ENCODE results near the gene CCDC71. TPM values are rescaled to one million over a fixed set of nuclear protein-coding genes. Genes with fewer than 3 reads are reported as not detected.

The CCDC71 gene
- total RNA-seq, 2 experiments from 2014 or later, result 23.4 to 27.9 TPM

DNA sequence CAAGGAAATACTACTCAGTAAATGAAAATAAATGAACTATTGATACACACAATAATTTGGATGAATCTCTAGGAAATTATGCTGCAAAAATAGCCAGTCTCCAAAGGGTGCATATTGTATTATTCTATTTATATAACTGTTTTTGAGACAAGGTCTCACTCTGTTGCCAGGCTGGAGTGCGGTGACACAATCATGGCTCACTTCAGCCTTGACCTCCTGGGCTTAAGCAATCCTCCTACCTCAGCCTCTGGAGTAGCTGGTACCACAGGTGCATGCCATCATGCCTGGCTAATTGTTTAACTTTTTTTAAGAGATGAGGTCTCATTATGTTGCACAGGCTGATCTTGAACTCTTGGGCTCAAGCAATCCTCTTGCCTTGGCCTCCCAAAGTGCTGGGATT, 17.7 kb upstream of the CCDC71 start:
- ChIA-PET POLR2A (interaction anchor here (0.6 kb wide), 1 partner anchor 68 kb away, joined by 5 read pairs; no protein-coding TSS in a partner anchor), CTCF (ENCODE audit: unreplicated experiment) (no interaction called here)
- intact Hi-C loops (cut with micrococcal nuclease; ENCODE audit: unreplicated experiment), result no loop called here
- Histone ChIP-seq H3K4me1 (ENCODE audit: insufficient read depth, low read length, poor library complexity, severe bottlenecking) (no peaks in the 10 kb centered on the region), H2AFZ (ENCODE audit: low read length) (no peak overlapping the region), H3K4me3 (ENCODE audit: low read depth, low read length, poor library complexity, severe bottlenecking) (no peak overlapping the region), H3K27ac (ENCODE audit: low read depth, low read length, poor library complexity, severe bottlenecking) (no peak overlapping the region), H3K79me2 (ENCODE audit: insufficient read depth, low read depth, low read length) (no peaks in the 10 kb centered on the region), H3K4me2 (ENCODE audit: low read length) (no peak overlapping the region), H3K9me2 (ENCODE audit: insufficient read depth, low read length) (no peaks in the 10 kb centered on the region), H3K9me3 (ENCODE audit: low read length) (no peaks in the 10 kb centered on the region), H4K20me1 (ENCODE audit: insufficient read depth, low read length) (no peaks in the 10 kb centered on the region), H3K36me3 (ENCODE audit: insufficient read depth, low read length) (no peaks in the 10 kb centered on the region)
- DNase-seq (ENCODE audit: low spot score), result no peak
- TF ChIP-seq EZH2phosphoT487 (IDR thresholded peaks at IDR 0.05; ENCODE audit: borderline replicate concordance, low read depth, low read length), result no peak
- TF ChIP-seq, protein P1, sequence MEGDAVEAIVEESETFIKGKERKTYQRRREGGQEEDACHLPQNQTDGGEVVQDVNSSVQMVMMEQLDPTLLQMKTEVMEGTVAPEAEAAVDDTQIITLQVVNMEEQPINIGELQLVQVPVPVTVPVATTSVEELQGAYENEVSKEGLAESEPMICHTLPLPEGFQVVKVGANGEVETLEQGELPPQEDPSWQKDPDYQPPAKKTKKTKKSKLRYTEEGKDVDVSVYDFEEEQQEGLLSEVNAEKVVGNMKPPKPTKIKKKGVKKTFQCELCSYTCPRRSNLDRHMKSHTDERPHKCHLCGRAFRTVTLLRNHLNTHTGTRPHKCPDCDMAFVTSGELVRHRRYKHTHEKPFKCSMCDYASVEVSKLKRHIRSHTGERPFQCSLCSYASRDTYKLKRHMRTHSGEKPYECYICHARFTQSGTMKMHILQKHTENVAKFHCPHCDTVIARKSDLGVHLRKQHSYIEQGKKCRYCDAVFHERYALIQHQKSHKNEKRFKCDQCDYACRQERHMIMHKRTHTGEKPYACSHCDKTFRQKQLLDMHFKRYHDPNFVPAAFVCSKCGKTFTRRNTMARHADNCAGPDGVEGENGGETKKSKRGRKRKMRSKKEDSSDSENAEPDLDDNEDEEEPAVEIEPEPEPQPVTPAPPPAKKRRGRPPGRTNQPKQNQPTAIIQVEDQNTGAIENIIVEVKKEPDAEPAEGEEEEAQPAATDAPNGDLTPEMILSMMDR (conservative IDR thresholded peaks at IDR 0.05; ENCODE audit: low read length), result no peak
- no TSS peak for BruUV-seq (replicated peaks)

DNA sequence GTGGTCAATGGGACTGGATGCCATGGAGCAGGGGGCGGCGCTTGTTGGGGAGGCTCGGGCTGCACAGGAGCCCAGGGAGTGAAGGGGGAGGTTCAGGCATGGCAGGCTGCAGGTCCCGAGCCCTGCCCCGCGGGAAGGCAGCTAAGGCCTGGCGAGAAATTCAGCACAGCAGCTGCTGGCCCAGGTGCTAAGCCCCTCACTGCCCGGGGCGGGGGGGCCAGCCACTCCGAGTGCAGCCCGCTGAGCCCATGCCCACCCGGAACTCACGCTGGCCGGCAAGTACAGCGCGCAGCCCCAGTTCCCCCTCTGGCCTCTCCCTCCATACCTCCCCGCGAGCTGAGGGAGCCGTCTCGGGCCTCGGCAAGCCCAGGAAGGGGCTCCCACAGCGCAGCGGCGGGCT, 16.6 kb upstream of the CCDC71 start:
- TF ChIP-seq EZH2phosphoT487 (IDR thresholded peaks at IDR 0.05; ENCODE audit: borderline replicate concordance, low read depth, low read length), result no peak
- TF ChIP-seq, protein P1 (conservative IDR thresholded peaks at IDR 0.05; ENCODE audit: low read length), result no peak
- CTCF ChIA-PET (ENCODE audit: unreplicated experiment), result no interaction called here
- Histone ChIP-seq H3K36me3 (ENCODE audit: insufficient read depth, low read length) (no peaks in the 10 kb centered on the region), H4K20me1 (ENCODE audit: insufficient read depth, low read length) (no peaks in the 10 kb centered on the region), H3K4me2 (ENCODE audit: low read length) (no peak overlapping the region), H3K27ac (ENCODE audit: low read depth, low read length, poor library complexity, severe bottlenecking) (no peak overlapping the region), H3K9me2 (ENCODE audit: insufficient read depth, low read length) (no peaks in the 10 kb centered on the region), H3K4me1 (ENCODE audit: insufficient read depth, low read length, poor library complexity, severe bottlenecking) (no peaks in the 10 kb centered on the region), H2AFZ (ENCODE audit: low read length) (no peak overlapping the region), H3K79me2 (ENCODE audit: insufficient read depth, low read depth, low read length) (no peaks in the 10 kb centered on the region), H3K4me3 (ENCODE audit: low read depth, low read length, poor library complexity, severe bottlenecking) (no peak overlapping the region), H3K9me3 (ENCODE audit: low read length) (no peaks in the 10 kb centered on the region)
- intact Hi-C loops (cut with micrococcal nuclease; ENCODE audit: unreplicated experiment), result no loop called here
- DNase-seq (ENCODE audit: low spot score), result no peak
- POLR2A ChIA-PET, result interaction anchor here (0.6 kb wide), 1 partner anchor 48 kb away, joined by 5 read pairs; no protein-coding TSS in a partner anchor
- BruUV-seq (replicated peaks), result no TSS peak

DNA sequence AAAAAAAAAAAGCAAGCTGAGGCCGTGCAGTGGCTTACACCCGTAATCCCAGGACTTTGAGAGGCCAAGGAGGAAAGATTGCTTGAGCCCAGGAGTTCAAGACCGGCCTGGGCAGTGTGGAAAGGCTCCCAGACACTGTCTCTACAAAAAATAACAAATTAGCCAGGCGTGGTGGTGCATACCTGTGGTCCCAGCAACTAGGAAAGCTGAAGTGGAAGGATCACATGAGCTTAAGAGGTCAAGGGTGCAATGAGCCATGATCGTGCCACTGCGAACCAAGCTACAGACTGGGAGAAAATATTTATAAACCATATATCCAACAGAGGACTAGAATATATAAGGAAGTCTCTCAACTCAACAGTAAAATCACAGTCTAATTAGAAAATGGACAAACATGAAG, 15.2 kb upstream of the CCDC71 start:
- Histone ChIP-seq H3K4me2 (ENCODE audit: low read length) (no peak overlapping the region), H2AFZ (ENCODE audit: low read length) (no peak overlapping the region), H3K36me3 (ENCODE audit: insufficient read depth, low read length) (no peaks in the 10 kb centered on the region), H4K20me1 (ENCODE audit: insufficient read depth, low read length) (no peaks in the 10 kb centered on the region), H3K79me2 (ENCODE audit: insufficient read depth, low read depth, low read length) (no peaks in the 10 kb centered on the region), H3K4me3 (ENCODE audit: low read depth, low read length, poor library complexity, severe bottlenecking) (no peak overlapping the region), H3K9me3 (ENCODE audit: low read length) (no peaks in the 10 kb centered on the region), H3K9me2 (ENCODE audit: insufficient read depth, low read length) (no peaks in the 10 kb centered on the region), H3K27ac (ENCODE audit: low read depth, low read length, poor library complexity, severe bottlenecking) (no peak overlapping the region), H3K4me1 (ENCODE audit: insufficient read depth, low read length, poor library complexity, severe bottlenecking) (no peaks in the 10 kb centered on the region)
- intact Hi-C loops (cut with micrococcal nuclease; ENCODE audit: unreplicated experiment), result no loop called here
- POLR2A ChIA-PET, result interaction anchor here (0.8 kb wide), 1 partner anchor 24 kb away, joined by 3 read pairs; no protein-coding TSS in a partner anchor
- DNase-seq (ENCODE audit: low spot score), result no peak
- no peak for TF ChIP-seq EZH2phosphoT487 (IDR thresholded peaks at IDR 0.05; ENCODE audit: borderline replicate concordance, low read depth, low read length)
- BruUV-seq (replicated peaks), result no TSS peak
- CTCF ChIA-PET (ENCODE audit: unreplicated experiment), result no interaction called here

All from OCI-LY7 (cell line).